Endodermal cell (in vitro differentiated cells): ENCODE results near the gene MPDZ. TPM values are rescaled to one million over a fixed set of nuclear protein-coding genes. Genes with fewer than 3 reads are reported as not detected.

ENCODE experiments used
- DNase-seq: peaks from one replicate; pipeline ENCODE4 v3.0.0-alpha.2; 2017
- H3K27ac ChIP-seq: 2 replicates; pipeline ENCODE4 v1.5.1; 2013; ENCODE audit warnings: mild to moderate bottlenecking, low read depth, low read length, moderate library complexity
- H3K27me3 ChIP-seq: 2 replicates; pipeline ENCODE4 v1.6.1; 2013; ENCODE audit warnings: mild to moderate bottlenecking, low read length, moderate library complexity; ENCODE audit not compliant: insufficient read depth, control insufficient read depth, poor library complexity, severe bottlenecking
- H3K36me3 ChIP-seq: 2 replicates; pipeline ENCODE4 v1.7.0; 2013; ENCODE audit warnings: mild to moderate bottlenecking, low read length, moderate library complexity; ENCODE audit not compliant: control insufficient read depth, insufficient read depth
- H3K4me1 ChIP-seq: one replicate; pipeline ENCODE4 v1.7.0; 2013; ENCODE audit warnings: low read length; ENCODE audit not compliant: control insufficient read depth, insufficient read depth
- H3K4me3 ChIP-seq: 2 replicates; pipeline ENCODE4 v1.5.1; 2013; ENCODE audit warnings: mild to moderate bottlenecking, low read length, moderate library complexity
- H3K9ac ChIP-seq: 2 replicates; pipeline ENCODE4 v1.6.1; 2013; ENCODE audit warnings: mild to moderate bottlenecking, low read length, moderate library complexity; ENCODE audit not compliant: poor library complexity, severe bottlenecking; ENCODE audit errors: extremely low read depth
- H3K9me3 ChIP-seq: 2 replicates; pipeline ENCODE4 v1.6.1; 2013; ENCODE audit warnings: mild to moderate bottlenecking, low read length, moderate library complexity; ENCODE audit not compliant: control insufficient read depth
- H3K27ac Mint-ChIP-seq: 2 replicates; pipeline ENCODE4 v1.8.0; 2020; ENCODE audit warnings: mixed read lengths
- H3K27me3 Mint-ChIP-seq: 2 replicates; pipeline ENCODE4 v1.8.0; 2021; ENCODE audit warnings: mild to moderate bottlenecking, mixed read lengths; ENCODE audit not compliant: insufficient read depth
- H3K36me3 Mint-ChIP-seq: 2 replicates; pipeline ENCODE4 v1.8.0; 2020; ENCODE audit warnings: low read depth, mixed read lengths
- H3K4me1 Mint-ChIP-seq: 2 replicates; pipeline ENCODE4 v1.8.0; 2020; ENCODE audit warnings: mixed read lengths
- H3K4me3 Mint-ChIP-seq: 2 replicates; pipeline ENCODE4 v1.8.0; 2020; ENCODE audit warnings: mild to moderate bottlenecking, moderate library complexity, mixed read lengths
- H3K9me3 Mint-ChIP-seq: 2 replicates; pipeline ENCODE4 v1.8.0; 2020; ENCODE audit warnings: mild to moderate bottlenecking, mixed read lengths
- WGBS, 2 experiments: methylation state at CpG; one replicate each; pipeline versions ENCODE4 v1.1.5 to v1.1.7; 2013; ENCODE audit warnings: missing lambda C conversion rate in 2 of 2, mixed read lengths in 1 of 2; ENCODE audit not compliant: insufficient coverage in 1 of 2, insufficient read length in 1 of 2; 5-methylcytosine and 5-hydroxymethylcytosine counted together
- total RNA-seq, 2 donors: library from RNA; stranded (reverse); fragmentation: NEBNext Ultra II Directional in 1 of 2; extraction: Animal tissue kit (Norgen Biotek cat#: 25700) in 1 of 2; gene quantifications; 2 replicates in 1 of 2; 3 replicates in 1 of 2; pipeline ENCODE4 v1.2.1, GENCODE V29; 2021
- TF ChIP-seq, protein P1 (sequence below): fragments of 200-600 bp; sonication (generic); conservative IDR thresholded peaks from 2 replicates; pipeline ENCODE4 v1.5.0; 2021; ENCODE audit warnings: antibody characterized with exemption, mild to moderate bottlenecking

Gene MPDZ
- total RNA-seq, 2 donors from 2014 or later, result 38.0 to 44.0 TPM

GRCh38 chr9:13128266-13128860 lies 151.1 kb downstream of the MPDZ start:
- H3K27ac ChIP-seq, result no peak overlapping the region
- WGBS, 2 experiments, result 80 to 94% methylated on average over 1 of the region's 1 CpG
- no peaks in the 10 kb centered on the region for H3K27me3 Mint-ChIP-seq
- TF ChIP-seq, protein P1, sequence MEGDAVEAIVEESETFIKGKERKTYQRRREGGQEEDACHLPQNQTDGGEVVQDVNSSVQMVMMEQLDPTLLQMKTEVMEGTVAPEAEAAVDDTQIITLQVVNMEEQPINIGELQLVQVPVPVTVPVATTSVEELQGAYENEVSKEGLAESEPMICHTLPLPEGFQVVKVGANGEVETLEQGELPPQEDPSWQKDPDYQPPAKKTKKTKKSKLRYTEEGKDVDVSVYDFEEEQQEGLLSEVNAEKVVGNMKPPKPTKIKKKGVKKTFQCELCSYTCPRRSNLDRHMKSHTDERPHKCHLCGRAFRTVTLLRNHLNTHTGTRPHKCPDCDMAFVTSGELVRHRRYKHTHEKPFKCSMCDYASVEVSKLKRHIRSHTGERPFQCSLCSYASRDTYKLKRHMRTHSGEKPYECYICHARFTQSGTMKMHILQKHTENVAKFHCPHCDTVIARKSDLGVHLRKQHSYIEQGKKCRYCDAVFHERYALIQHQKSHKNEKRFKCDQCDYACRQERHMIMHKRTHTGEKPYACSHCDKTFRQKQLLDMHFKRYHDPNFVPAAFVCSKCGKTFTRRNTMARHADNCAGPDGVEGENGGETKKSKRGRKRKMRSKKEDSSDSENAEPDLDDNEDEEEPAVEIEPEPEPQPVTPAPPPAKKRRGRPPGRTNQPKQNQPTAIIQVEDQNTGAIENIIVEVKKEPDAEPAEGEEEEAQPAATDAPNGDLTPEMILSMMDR, result no peak
- H3K4me1 ChIP-seq, result no peaks in the 10 kb centered on the region
- H3K9ac ChIP-seq, result no peak overlapping the region
- no peaks in the 10 kb centered on the region for H3K9me3 Mint-ChIP-seq
- peaks cover 27% of the 10 kb centered on the region for H3K36me3 Mint-ChIP-seq
- DNase-seq, result no peak
- H3K4me3 Mint-ChIP-seq, result no peak overlapping the region
- no peaks in the 10 kb centered on the region for H3K9me3 ChIP-seq
- H3K36me3 ChIP-seq, result peaks cover 31% of the 10 kb centered on the region
- no peak overlapping the region for H3K4me3 ChIP-seq
- no peaks in the 10 kb centered on the region for H3K4me1 Mint-ChIP-seq
- H3K27ac Mint-ChIP-seq, result no peak overlapping the region
- no peaks in the 10 kb centered on the region for H3K27me3 ChIP-seq

DNA sequence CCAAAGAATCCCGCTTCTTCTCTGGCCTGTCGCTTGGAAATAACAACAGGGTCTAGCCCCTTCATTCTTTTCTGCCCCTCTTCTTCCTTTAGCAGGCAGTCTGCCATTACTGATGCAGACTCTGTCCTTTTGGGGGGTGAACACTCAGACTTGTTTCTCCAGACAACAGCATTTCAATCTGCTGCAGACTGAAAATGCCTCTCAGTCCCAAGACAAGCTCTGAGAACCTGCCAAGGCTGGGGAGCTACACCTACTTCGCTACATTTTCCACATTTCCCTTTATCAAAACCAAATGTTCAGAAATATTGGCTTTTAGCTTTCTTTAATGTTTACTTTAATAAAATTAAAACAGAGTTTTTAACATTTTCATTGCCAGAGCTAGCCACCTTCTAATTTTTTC lies 152.4 kb downstream of the MPDZ start:
- TF ChIP-seq, protein P1, result no peak
- H3K36me3 ChIP-seq, result peaks cover 22% of the 10 kb centered on the region
- no peak overlapping the region for H3K4me3 Mint-ChIP-seq
- no peaks in the 10 kb centered on the region for H3K4me1 ChIP-seq
- no peak overlapping the region for H3K4me3 ChIP-seq
- H3K9me3 ChIP-seq, result no peaks in the 10 kb centered on the region
- no peak overlapping the region for H3K9ac ChIP-seq
- no peak overlapping the region for H3K27ac ChIP-seq
- no peaks in the 10 kb centered on the region for H3K27me3 ChIP-seq
- no peaks in the 10 kb centered on the region for H3K27me3 Mint-ChIP-seq
- H3K9me3 Mint-ChIP-seq, result no peaks in the 10 kb centered on the region
- peaks cover 31% of the 10 kb centered on the region for H3K36me3 Mint-ChIP-seq
- H3K4me1 Mint-ChIP-seq, result no peaks in the 10 kb centered on the region
- DNase-seq, result no peak
- 94 to 100% methylated on average over 2 to 3 of the region's 3 CpGs for WGBS, 2 experiments
- no peak overlapping the region for H3K27ac Mint-ChIP-seq

- Histone ChIP-seq H3K4me1 (no peaks in the 10 kb centered on the region), H3K27ac (no peak overlapping the region), H3K9me3 (no peaks in the 10 kb centered on the region), H3K27me3 (no peaks in the 10 kb centered on the region), H3K4me3 (no peak overlapping the region), H3K36me3 (peaks cover 29% of the 10 kb centered on the region), H3K9ac (no peak overlapping the region)
- H3K27me3 Mint-ChIP-seq, result no peaks in the 10 kb centered on the region
- DNase-seq, result no peak
- no peaks in the 10 kb centered on the region for H3K4me1 Mint-ChIP-seq
- H3K9me3 Mint-ChIP-seq, result no peaks in the 10 kb centered on the region
- no peak overlapping the region for H3K4me3 Mint-ChIP-seq
- no peak overlapping the region for H3K27ac Mint-ChIP-seq
- TF ChIP-seq, protein P1, result no peak
- peaks cover 28% of the 10 kb centered on the region for H3K36me3 Mint-ChIP-seq
Measured at GRCh38 chr9:13125261-13125660, 154.2 kb downstream of the MPDZ start.
